Measurements from ENCODE around the gene GM2A.

The GM2A gene

DNA sequence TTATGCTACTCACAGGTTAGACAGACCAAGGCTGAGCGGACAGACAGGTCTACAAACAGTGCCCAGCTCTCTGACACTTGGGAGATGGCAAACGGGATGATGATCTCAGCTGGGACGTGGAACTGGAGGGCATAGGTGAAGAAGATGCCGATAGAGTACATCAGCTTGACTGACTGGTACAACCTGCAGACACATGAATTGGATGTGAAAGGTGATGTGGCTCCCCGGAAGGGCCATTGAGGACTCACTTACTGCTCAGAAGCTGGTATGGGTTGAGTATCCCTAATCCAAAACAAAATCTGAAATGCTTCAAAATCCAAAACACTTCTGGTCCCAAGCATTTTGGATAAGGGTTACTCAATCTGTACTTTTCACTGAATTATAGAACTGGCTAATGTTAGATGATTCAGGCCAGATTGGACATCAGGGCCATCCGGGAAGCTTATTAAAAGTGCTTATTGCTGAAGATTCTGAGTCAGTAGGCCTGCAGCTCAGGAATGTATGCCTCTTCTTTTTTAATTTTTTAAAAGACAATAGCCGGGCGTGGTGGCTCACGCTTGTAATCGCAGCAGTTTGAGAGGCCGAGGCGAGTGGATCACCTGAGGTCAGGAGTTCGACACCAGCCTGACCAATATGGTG is 28.1 kb downstream of the GM2A start:
- Histone ChIP-seq H3K4me3 (ENCODE audit: low read depth in 1 of 2, low read length in 1 of 2) (no peak overlapping the region), H3K27me3 (no peaks in the 10 kb centered on the region), H3K9me3 (no peaks in the 10 kb centered on the region), H3K4me1 (ENCODE audit: control insufficient read depth in 1 of 2, insufficient read depth in 1 of 2, low read depth in 1 of 2, low read length in 1 of 2) (no peaks in the 10 kb centered on the region), H3K27ac (no peak overlapping the region), H3K36me3 (no peaks in the 10 kb centered on the region)
- TF ChIP-seq, protein P1, sequence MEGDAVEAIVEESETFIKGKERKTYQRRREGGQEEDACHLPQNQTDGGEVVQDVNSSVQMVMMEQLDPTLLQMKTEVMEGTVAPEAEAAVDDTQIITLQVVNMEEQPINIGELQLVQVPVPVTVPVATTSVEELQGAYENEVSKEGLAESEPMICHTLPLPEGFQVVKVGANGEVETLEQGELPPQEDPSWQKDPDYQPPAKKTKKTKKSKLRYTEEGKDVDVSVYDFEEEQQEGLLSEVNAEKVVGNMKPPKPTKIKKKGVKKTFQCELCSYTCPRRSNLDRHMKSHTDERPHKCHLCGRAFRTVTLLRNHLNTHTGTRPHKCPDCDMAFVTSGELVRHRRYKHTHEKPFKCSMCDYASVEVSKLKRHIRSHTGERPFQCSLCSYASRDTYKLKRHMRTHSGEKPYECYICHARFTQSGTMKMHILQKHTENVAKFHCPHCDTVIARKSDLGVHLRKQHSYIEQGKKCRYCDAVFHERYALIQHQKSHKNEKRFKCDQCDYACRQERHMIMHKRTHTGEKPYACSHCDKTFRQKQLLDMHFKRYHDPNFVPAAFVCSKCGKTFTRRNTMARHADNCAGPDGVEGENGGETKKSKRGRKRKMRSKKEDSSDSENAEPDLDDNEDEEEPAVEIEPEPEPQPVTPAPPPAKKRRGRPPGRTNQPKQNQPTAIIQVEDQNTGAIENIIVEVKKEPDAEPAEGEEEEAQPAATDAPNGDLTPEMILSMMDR (IDR thresholded peaks at IDR 0.05): no peak

- TF ChIP-seq, protein P1 (IDR thresholded peaks at IDR 0.05): no peak
- no peaks in the 10 kb centered on the region for H3K36me3 ChIP-seq
- H3K9me3 ChIP-seq: no peaks in the 10 kb centered on the region
- H3K4me1 ChIP-seq (ENCODE audit: control insufficient read depth in 1 of 2, insufficient read depth in 1 of 2, low read depth in 1 of 2, low read length in 1 of 2): no peaks in the 10 kb centered on the region
- no peaks in the 10 kb centered on the region for H3K27me3 ChIP-seq
- H3K27ac ChIP-seq: no peak overlapping the region
- H3K4me3 ChIP-seq (ENCODE audit: low read depth in 1 of 2, low read length in 1 of 2): no peak overlapping the region
These were observed 30.3 kb downstream of the GM2A start for GRCh38 chr5:151283120-151283825.

DNA sequence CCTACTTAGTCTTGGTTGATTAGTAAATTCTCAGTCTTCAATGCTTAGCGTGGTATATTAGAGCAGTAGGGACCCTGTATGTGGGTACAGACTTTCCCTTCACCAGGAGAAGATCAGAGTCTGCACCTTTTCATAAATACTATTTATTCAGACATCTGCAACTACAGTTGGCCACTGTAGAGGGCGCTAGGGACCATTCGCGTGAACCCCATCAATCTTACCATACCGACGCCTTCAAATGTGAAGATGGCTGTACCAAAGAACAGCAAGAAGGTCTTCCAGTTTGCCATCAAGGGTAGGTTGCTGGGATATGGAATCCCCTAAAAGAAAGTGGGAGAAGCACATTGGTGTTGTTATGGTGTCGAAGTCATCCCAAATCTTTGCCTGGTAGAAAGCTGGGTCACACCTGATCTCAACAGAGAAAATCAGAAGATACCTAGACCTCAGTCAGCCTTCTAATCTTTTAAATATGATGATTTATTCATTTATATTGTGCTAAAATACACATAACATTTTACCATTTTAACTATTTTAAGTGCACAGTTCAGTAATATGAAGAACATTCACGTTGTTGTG is 31.5 kb downstream of the GM2A start:
- Histone ChIP-seq H3K4me1 (ENCODE audit: control insufficient read depth in 1 of 2, insufficient read depth in 1 of 2, low read depth in 1 of 2, low read length in 1 of 2) (no peaks in the 10 kb centered on the region), H3K9me3 (no peaks in the 10 kb centered on the region), H3K36me3 (no peaks in the 10 kb centered on the region), H3K27me3 (no peaks in the 10 kb centered on the region), H3K27ac (no peak overlapping the region), H3K4me3 (ENCODE audit: low read depth in 1 of 2, low read length in 1 of 2) (no peak overlapping the region)
- TF ChIP-seq, protein P1 (IDR thresholded peaks at IDR 0.05): peak; percentile 14

- TF ChIP-seq, protein P1 (IDR thresholded peaks at IDR 0.05): no peak
- no peak overlapping the region for H3K4me3 ChIP-seq (ENCODE audit: low read depth in 1 of 2, low read length in 1 of 2)
- H3K4me1 ChIP-seq (ENCODE audit: control insufficient read depth in 1 of 2, insufficient read depth in 1 of 2, low read depth in 1 of 2, low read length in 1 of 2): no peaks in the 10 kb centered on the region
- no peak overlapping the region for H3K27ac ChIP-seq
- no peaks in the 10 kb centered on the region for H3K27me3 ChIP-seq
- H3K36me3 ChIP-seq: no peaks in the 10 kb centered on the region
- H3K9me3 ChIP-seq: no peaks in the 10 kb centered on the region
These were observed 32.7 kb downstream of the GM2A start for GRCh38 chr5:151285683-151286082.

DNA sequence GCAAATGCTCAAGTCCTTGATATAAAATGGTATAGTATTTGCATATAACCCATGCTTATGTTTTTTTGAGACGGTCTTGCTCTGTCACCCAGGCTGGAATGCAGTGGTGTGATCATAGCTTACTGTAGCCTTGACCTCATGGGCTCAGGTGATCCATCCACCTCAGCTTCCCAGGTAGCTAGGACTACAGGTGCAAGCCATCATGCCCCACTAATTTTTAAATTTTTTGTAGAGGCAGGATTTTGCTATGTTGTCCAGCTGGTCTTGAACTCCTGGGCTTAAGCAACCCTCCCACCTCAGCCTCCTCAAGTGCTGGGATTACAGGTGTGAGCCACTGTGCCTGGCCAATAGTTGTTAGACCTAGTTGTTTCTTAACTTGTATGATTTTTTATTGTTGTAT is 33.3 kb downstream of the GM2A start:
- Histone ChIP-seq H3K4me1 (ENCODE audit: control insufficient read depth in 1 of 2, insufficient read depth in 1 of 2, low read depth in 1 of 2, low read length in 1 of 2) (no peaks in the 10 kb centered on the region), H3K9me3 (no peaks in the 10 kb centered on the region), H3K36me3 (no peaks in the 10 kb centered on the region), H3K27me3 (no peaks in the 10 kb centered on the region), H3K4me3 (ENCODE audit: low read depth in 1 of 2, low read length in 1 of 2) (no peak overlapping the region), H3K27ac (no peak overlapping the region)
- TF ChIP-seq, protein P1 (IDR thresholded peaks at IDR 0.05): no peak

All from neutrophil (primary cell).